B cell (primary cell): ENCODE results near the gene SURF6.

Experiments used
- EZH2 ChIP-seq: IDR thresholded peaks from 2 replicates; pipeline ENCODE4 v1.6.1; 2012; ENCODE audit warnings: borderline replicate concordance, low read depth, mild to moderate bottlenecking, moderate library complexity, low read length; ENCODE audit not compliant: insufficient read depth, poor library complexity, severe bottlenecking
- TF ChIP-seq, protein P1 (sequence below): fragments of 200-600 bp; IDR thresholded peaks from one replicate; pipeline ENCODE4 v1.8.0; 2022; ENCODE audit warnings: antibody characterized with exemption, mild to moderate bottlenecking

DNA sequence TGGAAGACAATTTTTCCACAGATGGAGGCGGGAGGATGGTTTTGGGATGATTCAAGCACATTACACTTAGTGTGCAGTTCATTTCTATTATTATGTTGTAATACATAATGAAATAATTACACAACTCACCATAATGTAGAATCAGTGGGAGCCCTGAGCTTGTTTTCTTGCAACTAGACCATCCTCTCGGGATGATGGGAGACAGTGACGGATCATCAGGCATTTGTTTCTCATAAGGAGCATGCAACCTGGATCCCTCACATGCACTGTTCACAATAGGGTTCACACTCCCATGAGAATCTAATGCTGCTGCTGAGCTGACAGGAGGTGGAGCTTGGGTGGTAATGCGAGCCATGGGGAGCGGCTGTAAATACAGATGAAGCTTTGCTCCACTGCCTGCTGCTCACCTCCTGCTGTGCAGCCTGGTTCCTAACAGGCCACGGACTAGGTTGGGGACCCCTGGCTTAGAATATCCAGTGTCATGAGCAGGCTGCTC lies 41.8 kb upstream of the SURF6 start:
- TF ChIP-seq, protein P1, sequence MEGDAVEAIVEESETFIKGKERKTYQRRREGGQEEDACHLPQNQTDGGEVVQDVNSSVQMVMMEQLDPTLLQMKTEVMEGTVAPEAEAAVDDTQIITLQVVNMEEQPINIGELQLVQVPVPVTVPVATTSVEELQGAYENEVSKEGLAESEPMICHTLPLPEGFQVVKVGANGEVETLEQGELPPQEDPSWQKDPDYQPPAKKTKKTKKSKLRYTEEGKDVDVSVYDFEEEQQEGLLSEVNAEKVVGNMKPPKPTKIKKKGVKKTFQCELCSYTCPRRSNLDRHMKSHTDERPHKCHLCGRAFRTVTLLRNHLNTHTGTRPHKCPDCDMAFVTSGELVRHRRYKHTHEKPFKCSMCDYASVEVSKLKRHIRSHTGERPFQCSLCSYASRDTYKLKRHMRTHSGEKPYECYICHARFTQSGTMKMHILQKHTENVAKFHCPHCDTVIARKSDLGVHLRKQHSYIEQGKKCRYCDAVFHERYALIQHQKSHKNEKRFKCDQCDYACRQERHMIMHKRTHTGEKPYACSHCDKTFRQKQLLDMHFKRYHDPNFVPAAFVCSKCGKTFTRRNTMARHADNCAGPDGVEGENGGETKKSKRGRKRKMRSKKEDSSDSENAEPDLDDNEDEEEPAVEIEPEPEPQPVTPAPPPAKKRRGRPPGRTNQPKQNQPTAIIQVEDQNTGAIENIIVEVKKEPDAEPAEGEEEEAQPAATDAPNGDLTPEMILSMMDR: no peak
- no peak for TF ChIP-seq EZH2
